Measurements from ENCODE around the gene SEM1.
"Not testable (repeated sequence)": the region's sequence is repeated elsewhere in the genome, so short reads cannot be mapped to it uniquely, and the experiment has no call there.

SEM1 gene

GRCh38 chr7:96670338-96671289 is 39.0 kb downstream of the SEM1 start:
- TF ChIP-seq ZFX (IDR thresholded peaks at IDR 0.05; ENCODE audit: borderline replicate concordance) = no peak
- TF ChIP-seq CTCF (IDR thresholded peaks at IDR 0.05) = no peak
- H3K27ac ChIP-seq = no peak overlapping the region

- TF ChIP-seq CTCF (IDR thresholded peaks at IDR 0.05) (no peak), ZFX (IDR thresholded peaks at IDR 0.05; ENCODE audit: borderline replicate concordance) (no peak)
- H3K27ac ChIP-seq = no peak overlapping the region
Measured at GRCh38 chr7:96669812-96670211, 39.8 kb downstream of the SEM1 start.

GRCh38 chr7:96667026-96667425 is 42.6 kb downstream of the SEM1 start:
- TF ChIP-seq CTCF (IDR thresholded peaks at IDR 0.05) = no peak
- no peak for TF ChIP-seq ZFX (IDR thresholded peaks at IDR 0.05; ENCODE audit: borderline replicate concordance)

GRCh38 chr7:96665689-96666088 is 44.0 kb downstream of the SEM1 start:
- TF ChIP-seq ZFX (IDR thresholded peaks at IDR 0.05; ENCODE audit: borderline replicate concordance) = no peak
- TF ChIP-seq CTCF (IDR thresholded peaks at IDR 0.05) = no peak
- no peak overlapping the region for H3K27ac ChIP-seq

More at GRCh38 chr7:96667026-96667425, 42.6 kb downstream of the SEM1 start:
- no peak overlapping the region for H3K27ac ChIP-seq

GRCh38 chr7:96664793-96665192 is 44.9 kb downstream of the SEM1 start:
- no peak overlapping the region for H3K27ac ChIP-seq
- TF ChIP-seq CTCF (IDR thresholded peaks at IDR 0.05) (no peak), ZFX (IDR thresholded peaks at IDR 0.05; ENCODE audit: borderline replicate concordance) (no peak)

- TF ChIP-seq ZFX (IDR thresholded peaks at IDR 0.05; ENCODE audit: borderline replicate concordance) (no peak), CTCF (IDR thresholded peaks at IDR 0.05) (no peak)
- H3K27ac ChIP-seq = no peak overlapping the region
Measured at GRCh38 chr7:96663871-96664445, 45.7 kb downstream of the SEM1 start.

GRCh38 chr7:96663457-96663856 is 46.2 kb downstream of the SEM1 start:
- no peak overlapping the region for H3K27ac ChIP-seq
- TF ChIP-seq CTCF (IDR thresholded peaks at IDR 0.05) (no peak), ZFX (IDR thresholded peaks at IDR 0.05; ENCODE audit: borderline replicate concordance) (no peak)

- not testable (repeated sequence) for H3K27ac ChIP-seq
Measured at GRCh38 chr7:96662151-96662550, 47.5 kb downstream of the SEM1 start.

Measured in 22Rv1 (cell line).